GM23248 (cell line): ENCODE results near the gene ACVR1B. TPM values are rescaled to one million over a fixed set of nuclear protein-coding genes. Genes with fewer than 3 reads are reported as not detected.

Source experiments
- DNase-seq: peaks from one replicate; pipeline ENCODE4 v3.0.0-alpha.2; 2015
- H2AFZ ChIP-seq: fragments of 200-600 bp; sonication (generic); 2 replicates; pipeline ENCODE4 v1.6.1; 2016; ENCODE audit warnings: antibody characterized with exemption
- H3F3A ChIP-seq: fragments of 200-600 bp; sonication (generic); 2 replicates; pipeline ENCODE4 v1.6.1; 2016; ENCODE audit warnings: mild to moderate bottlenecking, antibody characterized with exemption, mixed run types; ENCODE audit not compliant: insufficient read depth
- H3K27ac ChIP-seq: fragments of 200-600 bp; sonication (generic); 2 replicates; pipeline ENCODE4 v1.5.1; 2016; ENCODE audit warnings: mild to moderate bottlenecking
- H3K27me3 ChIP-seq: fragments of 200-600 bp; sonication (generic); replicated peaks from 2 replicates; pipeline ENCODE4 v1.6.1; 2016; ENCODE audit warnings: mild to moderate bottlenecking; ENCODE audit not compliant: insufficient read depth
- H3K36me3 ChIP-seq: fragments of 200-600 bp; sonication (generic); 2 replicates; pipeline ENCODE4 v1.6.1; 2016; ENCODE audit warnings: low read depth, mild to moderate bottlenecking
- H3K4me1 ChIP-seq: fragments of 200-600 bp; sonication (generic); 2 replicates; pipeline ENCODE4 v1.6.1; 2016; ENCODE audit warnings: mild to moderate bottlenecking; ENCODE audit not compliant: insufficient read depth
- H3K4me2 ChIP-seq: fragments of 200-600 bp; sonication (generic); one replicate; pipeline ENCODE4 v1.6.1; 2016; ENCODE audit warnings: mild to moderate bottlenecking; ENCODE audit not compliant: unreplicated experiment
- H3K4me3 ChIP-seq: fragments of 200-600 bp; sonication (generic); 2 replicates; pipeline ENCODE4 v1.5.1; 2016; ENCODE audit warnings: mild to moderate bottlenecking
- H3K79me2 ChIP-seq: fragments of 200-600 bp; sonication (generic); 2 replicates; pipeline ENCODE4 v1.6.1; 2016; ENCODE audit warnings: mild to moderate bottlenecking; ENCODE audit not compliant: insufficient read depth
- H3K9ac ChIP-seq: fragments of 200-600 bp; sonication (generic); 2 replicates; pipeline ENCODE4 v1.6.1; 2016; ENCODE audit warnings: mild to moderate bottlenecking
- H3K9me2 ChIP-seq: fragments of 200-600 bp; sonication (generic); 2 replicates; pipeline ENCODE4 v1.6.1; 2016; ENCODE audit warnings: mixed run types, mild to moderate bottlenecking, moderate library complexity; ENCODE audit not compliant: insufficient read depth
- H3K9me3 ChIP-seq: fragments of 200-600 bp; sonication (generic); one replicate; pipeline ENCODE4 v1.6.1; 2017; ENCODE audit warnings: low read depth
- H4K20me1 ChIP-seq: fragments of 200-600 bp; sonication (generic); 2 replicates; pipeline ENCODE4 v1.6.0; 2016; ENCODE audit not compliant: insufficient read depth
- EZH2 ChIP-seq: fragments of 200-600 bp; sonication (generic); IDR thresholded peaks from 2 replicates; pipeline ENCODE4 v1.6.1; 2018; ENCODE audit warnings: antibody characterized with exemption, mild to moderate bottlenecking; ENCODE audit not compliant: insufficient read depth, poor library complexity, severe bottlenecking
- EZH2phosphoT487 ChIP-seq: fragments of 200-600 bp; sonication (generic); IDR thresholded peaks from 2 replicates; pipeline ENCODE4 v1.6.1; 2018; ENCODE audit warnings: antibody characterized with exemption, moderate library complexity, mild to moderate bottlenecking, low read depth; ENCODE audit not compliant: insufficient read depth
- WGBS, 2 experiments: methylation state at CpG; one replicate each; pipeline ENCODE4 v1.1.6; 2015 to 2017; ENCODE audit warnings: low lambda C conversion rate in 2 of 2, low coverage in 1 of 2; ENCODE audit errors: missing lambda C conversion rate in 2 of 2; 5-methylcytosine and 5-hydroxymethylcytosine counted together
- in situ Hi-C: fragments of 300-500 bp; cut with MboI; formaldehyde crosslinking; loops from 2 replicates; pipeline ENCODE4 v1.15.0; 2020
- polyA plus RNA-seq: library from polyadenylated mRNA; unstranded; fragments of >200 nt; fragmentation: Nextera tagmentation; extraction: Ambion mirVana; gene quantifications from 2 replicates; pipeline ENCODE4 v1.2.1, GENCODE V29; 2016
- total RNA-seq: library from RNA; depleted of rRNA; stranded (reverse); fragments of >200 nt; shearing (Covaris generic); gene quantifications from 2 replicates; pipeline ENCODE4 v1.2.3, GENCODE V29; 2014

ACVR1B gene
- total and polyA plus RNA-seq, 2 experiments from 2014 or later, result 2.8 to 17.0 TPM

GRCh38 chr12:52019113-52019770, 67.7 kb downstream of the ACVR1B start:
- Histone ChIP-seq H3K36me3 (no peaks in the 10 kb centered on the region), H3F3A (no peaks in the 10 kb centered on the region), H3K9me3 (no peaks in the 10 kb centered on the region), H3K9me2 (no peaks in the 10 kb centered on the region), H3K4me3 (no peak overlapping the region), H3K27me3 (no peaks in the 10 kb centered on the region), H4K20me1 (no peaks in the 10 kb centered on the region), H3K79me2 (no peaks in the 10 kb centered on the region), H3K4me1 (no peaks in the 10 kb centered on the region), H2AFZ (no peak overlapping the region), H3K9ac (no peak overlapping the region), H3K4me2 (no peak overlapping the region), H3K27ac (no peak overlapping the region)
- in situ Hi-C loops, result no loop called here
- DNase-seq, result no peak
- TF ChIP-seq EZH2phosphoT487, result no peak
- 44% methylated on average over 13 of the region's 13 CpGs for WGBS, 2 experiments

- peak; percentile 62 for DNase-seq
- 34 to 37% methylated on average over 9 of the region's 9 CpGs for WGBS, 2 experiments
Observed at GRCh38 chr12:52020539-52021336, 69.2 kb downstream of the ACVR1B start.

GRCh38 chr12:52022841-52023181, 71.3 kb downstream of the ACVR1B start:
- WGBS, 2 experiments, result 42 to 44% methylated on average over 14 of the region's 14 CpGs
- H3K36me3 ChIP-seq, result no peaks in the 10 kb centered on the region
- H3K27ac ChIP-seq, result no peak overlapping the region
- peak overlapping the region; percentile 91 for H2AFZ ChIP-seq
- no peak overlapping the region for H3K9ac ChIP-seq
- no peaks in the 10 kb centered on the region for H3F3A ChIP-seq
- H3K9me3 ChIP-seq, result no peaks in the 10 kb centered on the region
- no peak for DNase-seq
- H3K4me3 ChIP-seq, result peak overlapping the region; percentile 69
- no peaks in the 10 kb centered on the region for H3K27me3 ChIP-seq
- H3K4me1 ChIP-seq, result peaks cover 4% of the 10 kb centered on the region; the same call in 1 of the 2 replicates
- H3K9me2 ChIP-seq, result no peaks in the 10 kb centered on the region
- in situ Hi-C loops, result no loop called here
- peak overlapping the region; percentile 64 for H3K4me2 ChIP-seq
- TF ChIP-seq EZH2phosphoT487 (no peak), EZH2 (no peak)
- no peaks in the 10 kb centered on the region for H3K79me2 ChIP-seq
- H4K20me1 ChIP-seq, result no peaks in the 10 kb centered on the region

More at GRCh38 chr12:52020539-52021336, 69.2 kb downstream of the ACVR1B start:
- Histone ChIP-seq H3K4me1 (peaks cover under 1% of the 10 kb centered on the region; the same call in 1 of the 2 replicates), H3K4me3 (no peak overlapping the region), H4K20me1 (no peaks in the 10 kb centered on the region), H3K9me3 (no peaks in the 10 kb centered on the region), H2AFZ (no peak overlapping the region; the same call in 1 of the 2 replicates), H3K9me2 (no peaks in the 10 kb centered on the region), H3K27me3 (no peaks in the 10 kb centered on the region), H3K36me3 (no peaks in the 10 kb centered on the region), H3K4me2 (no peak overlapping the region), H3F3A (no peaks in the 10 kb centered on the region), H3K79me2 (no peaks in the 10 kb centered on the region), H3K9ac (no peak overlapping the region), H3K27ac (no peak overlapping the region)
- no peak for TF ChIP-seq EZH2phosphoT487
- no peak for TF ChIP-seq EZH2
- in situ Hi-C loops, result no loop called here

GRCh38 chr12:52023182-52023975, 71.9 kb downstream of the ACVR1B start:
- Histone ChIP-seq H3K27ac (no peak overlapping the region), H3K27me3 (no peaks in the 10 kb centered on the region), H3K9me3 (no peaks in the 10 kb centered on the region), H3K36me3 (no peaks in the 10 kb centered on the region), H3K9me2 (no peaks in the 10 kb centered on the region), H3F3A (no peaks in the 10 kb centered on the region), H3K79me2 (no peaks in the 10 kb centered on the region), H3K4me3 (peak overlapping the region; percentile 69), H3K4me1 (peaks cover 4% of the 10 kb centered on the region; the same call in 1 of the 2 replicates), H4K20me1 (no peaks in the 10 kb centered on the region), H3K4me2 (peak overlapping the region; percentile 64), H2AFZ (peak overlapping the region; percentile 91), H3K9ac (peak overlapping the region; percentile 48)
- peak; percentile 81 for DNase-seq
- TF ChIP-seq EZH2phosphoT487, result no peak
- no peak for TF ChIP-seq EZH2
- 1 to 8% methylated on average over 15 to 68 of the region's 70 CpGs for WGBS, 2 experiments
- in situ Hi-C loops, result no loop called here
